Neural crest cell (in vitro differentiated cells): Measurements from ENCODE around the gene MUC5AC. TPM values are rescaled to one million over a fixed set of nuclear protein-coding genes. Genes with fewer than 3 reads are reported as not detected.
"Not testable (repeated sequence)": the region's sequence is repeated elsewhere in the genome, so short reads cannot be mapped to it uniquely, and the experiment has no call there.

Experiments used
- DNase-seq: peaks from one replicate; pipeline ENCODE4 v3.0.0; 2021; ENCODE audit warnings: low read depth, mixed read lengths, low spot score
- H3K27ac Mint-ChIP-seq: one replicate; pipeline ENCODE4 v1.8.0; 2021; ENCODE audit warnings: mild to moderate bottlenecking, mixed read lengths; ENCODE audit not compliant: unreplicated experiment
- H3K27me3 Mint-ChIP-seq: 2 replicates; pipeline ENCODE4 v1.8.0; 2021; ENCODE audit warnings: low read depth, mild to moderate bottlenecking, mixed read lengths
- H3K36me3 Mint-ChIP-seq: 2 replicates; pipeline ENCODE4 v1.8.0; 2021; ENCODE audit warnings: low read depth, mild to moderate bottlenecking, mixed read lengths
- H3K4me1 Mint-ChIP-seq: 2 replicates; pipeline ENCODE4 v1.8.0; 2021; ENCODE audit warnings: mixed read lengths
- H3K4me3 Mint-ChIP-seq: one replicate; pipeline ENCODE4 v1.8.0; 2021; ENCODE audit warnings: mild to moderate bottlenecking, mixed read lengths
- H3K9me3 Mint-ChIP-seq: 2 replicates; pipeline ENCODE4 v1.8.0; 2021; ENCODE audit warnings: mixed read lengths
- CTCF ChIP-seq: fragments of 200-600 bp; sonication (generic); conservative IDR thresholded peaks from 2 replicates; pipeline ENCODE4 v1.5.0; 2021; ENCODE audit warnings: antibody characterized with exemption, mild to moderate bottlenecking
- total RNA-seq: library from RNA; stranded (reverse); gene quantifications from 2 replicates; pipeline ENCODE4 v1.2.1, GENCODE V29; 2021

The MUC5AC gene
- total RNA-seq, 1 donor from 2014 or later: not detected

- Mint-ChIP-seq H3K27me3 (no peaks in the 10 kb centered on the region), H3K27ac (no peak overlapping the region), H3K4me1 (peaks cover 4% of the 10 kb centered on the region), H3K4me3 (no peak overlapping the region), H3K36me3 (no peaks in the 10 kb centered on the region), H3K9me3 (no peaks in the 10 kb centered on the region)
- DNase-seq: no peak
- no peak for TF ChIP-seq CTCF
Observed at GRCh38 chr11:1153105-1153950, 4.4 kb upstream of the MUC5AC start.

DNA sequence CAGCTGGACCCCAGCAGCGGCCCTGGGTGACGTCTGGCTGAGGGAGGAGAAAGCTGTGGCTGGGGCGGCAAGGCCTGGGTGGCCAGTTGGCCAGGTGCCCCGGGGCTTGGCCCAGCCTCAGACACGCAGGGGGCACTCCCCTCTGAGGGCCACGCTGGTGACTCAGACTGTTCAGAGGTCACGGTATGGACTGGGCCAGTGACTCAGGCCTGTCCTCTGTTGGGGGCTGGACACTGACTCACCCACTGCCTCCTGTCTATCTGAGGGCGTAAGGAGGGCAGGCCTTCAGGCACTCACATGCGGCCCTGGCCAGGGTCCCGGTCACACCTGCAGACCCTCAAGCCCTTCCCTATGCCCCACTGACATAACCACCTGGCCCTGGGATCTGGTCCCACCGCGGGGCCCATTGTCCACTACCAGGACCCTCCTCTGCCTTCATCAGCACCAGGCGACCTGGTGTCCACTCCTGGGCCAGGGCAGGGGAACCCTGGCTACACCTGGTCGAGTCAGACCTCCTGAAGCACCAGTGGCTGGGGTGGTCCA lies 3.7 kb upstream of the MUC5AC start:
- no peak overlapping the region for H3K27ac Mint-ChIP-seq
- no peak for DNase-seq
- peaks cover 4% of the 10 kb centered on the region for H3K4me1 Mint-ChIP-seq
- H3K27me3 Mint-ChIP-seq: no peaks in the 10 kb centered on the region
- no peak for TF ChIP-seq CTCF
- H3K9me3 Mint-ChIP-seq: no peaks in the 10 kb centered on the region
- no peak overlapping the region for H3K4me3 Mint-ChIP-seq
- H3K36me3 Mint-ChIP-seq: no peaks in the 10 kb centered on the region

- not testable (repeated sequence) for H3K9me3 Mint-ChIP-seq, H3K4me1 Mint-ChIP-seq, H3K27ac Mint-ChIP-seq, DNase-seq, H3K4me3 Mint-ChIP-seq, H3K27me3 Mint-ChIP-seq, H3K36me3 Mint-ChIP-seq
Observed at GRCh38 chr11:1154656-1155055, 3.1 kb upstream of the MUC5AC start.

- Mint-ChIP-seq H3K27ac (no peak overlapping the region), H3K4me1 (peaks cover 4% of the 10 kb centered on the region), H3K9me3 (no peaks in the 10 kb centered on the region), H3K4me3 (no peak overlapping the region), H3K27me3 (no peaks in the 10 kb centered on the region), H3K36me3 (no peaks in the 10 kb centered on the region)
- no peak for TF ChIP-seq CTCF
- no peak for DNase-seq
Observed at GRCh38 chr11:1155274-1155693, 2.5 kb upstream of the MUC5AC start.

GRCh38 chr11:1156506-1157340 lies 1.0 kb upstream of the MUC5AC start:
- DNase-seq: no peak
- Mint-ChIP-seq H3K36me3 (no peaks in the 10 kb centered on the region), H3K4me1 (no peaks in the 10 kb centered on the region)

More at GRCh38 chr11:1156506-1157340, 1.0 kb upstream of the MUC5AC start:
- Mint-ChIP-seq H3K9me3 (no peaks in the 10 kb centered on the region), H3K27ac (no peak overlapping the region), H3K4me3 (no peak overlapping the region), H3K27me3 (no peaks in the 10 kb centered on the region)
- no peak for TF ChIP-seq CTCF
